ENCODE data around the gene NCKAP5. TPM values are rescaled to one million over a fixed set of nuclear protein-coding genes. Genes with fewer than 3 reads are reported as not detected.

Gene NCKAP5
- total and polyA plus RNA-seq, 7 experiments from 2014 or later, result 0.12 TPM; not detected in 6

- DNase-seq (no peak), ATAC-seq (no peak)
- Mint-ChIP-seq H3K9me3 (peaks cover 0 to 22% (median 0%) of the 10 kb centered on the region in 11 donors), H3K27ac (no peak overlapping the region), H3K36me3 (no peaks in the 10 kb centered on the region), H3K4me3 (no peak overlapping the region), H3K27me3 (no peaks in the 10 kb centered on the region), H3K4me1 (no peaks in the 10 kb centered on the region)
- Histone ChIP-seq H3K36me3 (ENCODE audit: control insufficient read depth in 2 of 3, insufficient read depth in 3 of 3, low read length in 3 of 3) (no peaks in the 10 kb centered on the region), H3K27me3 (ENCODE audit: control insufficient read depth in 2 of 2, insufficient read depth in 2 of 2, low read length in 2 of 2) (no peaks in the 10 kb centered on the region), H3K27ac (ENCODE audit: low read depth, low read length) (no peak overlapping the region), H3K4me1 (ENCODE audit: control insufficient read depth in 2 of 2, insufficient read depth in 2 of 2, low read length in 2 of 2) (no peaks in the 10 kb centered on the region), H3K4me3 (ENCODE audit: low read length) (no peak overlapping the region), H3K9me3 (ENCODE audit: control insufficient read depth in 2 of 3, low read length in 3 of 3) (no peaks in the 10 kb centered on the region)
- ChIA-PET POLR2A (no interaction called here), CTCF (no interaction called here)
- intact Hi-C loops (cut with micrococcal nuclease), result no loop called here
Observed at GRCh38 chr2:132991471-132992045, 576.7 kb downstream of the NCKAP5 start.

GRCh38 chr2:132984731-132985130 lies 583.5 kb downstream of the NCKAP5 start:
- no peak overlapping the region for H3K27ac Mint-ChIP-seq
- no peaks in the 10 kb centered on the region for H3K36me3 Mint-ChIP-seq
- ATAC-seq (no peak), DNase-seq (no peak)
- ChIA-PET POLR2A (no interaction called here), CTCF (no interaction called here)
- Histone ChIP-seq H3K27ac (ENCODE audit: low read depth, low read length) (no peak overlapping the region), H3K27me3 (ENCODE audit: control insufficient read depth in 2 of 2, insufficient read depth in 2 of 2, low read length in 2 of 2) (no peaks in the 10 kb centered on the region), H3K4me3 (ENCODE audit: low read length) (no peak overlapping the region), H3K9me3 (ENCODE audit: control insufficient read depth in 2 of 3, low read length in 3 of 3) (no peaks in the 10 kb centered on the region), H3K4me1 (ENCODE audit: control insufficient read depth in 2 of 2, insufficient read depth in 2 of 2, low read length in 2 of 2) (no peaks in the 10 kb centered on the region), H3K36me3 (ENCODE audit: control insufficient read depth in 2 of 3, insufficient read depth in 3 of 3, low read length in 3 of 3) (no peaks in the 10 kb centered on the region)
- no peak overlapping the region for H3K4me3 Mint-ChIP-seq
- H3K27me3 Mint-ChIP-seq, result no peaks in the 10 kb centered on the region
- peaks cover 0 to 4% (median 0%) of the 10 kb centered on the region in 11 donors for H3K9me3 Mint-ChIP-seq
- intact Hi-C loops (cut with micrococcal nuclease), result no loop called here
- no peaks in the 10 kb centered on the region for H3K4me1 Mint-ChIP-seq

DNA sequence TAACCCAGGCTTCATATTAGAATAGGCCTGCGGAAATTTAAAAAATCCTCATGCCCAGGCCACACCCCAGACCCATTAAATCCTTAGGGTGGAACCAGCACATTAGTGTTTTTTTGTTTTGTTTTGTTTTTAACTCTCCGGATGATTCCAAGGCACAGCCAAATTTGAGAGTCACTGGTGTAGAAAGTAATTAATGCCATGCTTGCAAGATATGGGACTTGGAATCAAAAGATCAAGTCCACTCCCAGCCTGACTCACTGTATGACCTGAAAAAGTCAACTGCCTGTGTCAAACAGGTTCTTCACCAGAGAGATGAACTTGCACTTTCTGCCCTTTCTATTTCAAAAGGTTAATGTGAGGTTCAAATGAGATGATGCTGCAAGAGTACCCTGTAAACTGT lies 588.0 kb downstream of the NCKAP5 start:
- Histone ChIP-seq H3K9me3 (ENCODE audit: control insufficient read depth in 2 of 3, low read length in 3 of 3) (no peaks in the 10 kb centered on the region), H3K36me3 (ENCODE audit: control insufficient read depth in 2 of 3, insufficient read depth in 3 of 3, low read length in 3 of 3) (no peaks in the 10 kb centered on the region), H3K27me3 (ENCODE audit: control insufficient read depth in 2 of 2, insufficient read depth in 2 of 2, low read length in 2 of 2) (no peaks in the 10 kb centered on the region), H3K4me1 (ENCODE audit: control insufficient read depth in 2 of 2, insufficient read depth in 2 of 2, low read length in 2 of 2) (no peaks in the 10 kb centered on the region), H3K4me3 (ENCODE audit: low read length) (no peak overlapping the region), H3K27ac (ENCODE audit: low read depth, low read length) (no peak overlapping the region)
- H3K27me3 Mint-ChIP-seq, result no peaks in the 10 kb centered on the region
- H3K9me3 Mint-ChIP-seq, result peaks cover 0 to 9% (median 0%) of the 10 kb centered on the region in 11 donors
- H3K4me3 Mint-ChIP-seq, result no peak overlapping the region
- no peak for ATAC-seq
- intact Hi-C loops (cut with micrococcal nuclease), result no loop called here
- CTCF ChIA-PET, result no interaction called here
- H3K27ac Mint-ChIP-seq, result no peak overlapping the region
- POLR2A ChIA-PET, result no interaction called here
- H3K4me1 Mint-ChIP-seq, result peaks cover 0 to 10% (median 0%) of the 10 kb centered on the region in 7 donors
- DNase-seq, result no peak
- peaks cover 0 to 4% (median 0%) of the 10 kb centered on the region in 5 donors for H3K36me3 Mint-ChIP-seq

DNA sequence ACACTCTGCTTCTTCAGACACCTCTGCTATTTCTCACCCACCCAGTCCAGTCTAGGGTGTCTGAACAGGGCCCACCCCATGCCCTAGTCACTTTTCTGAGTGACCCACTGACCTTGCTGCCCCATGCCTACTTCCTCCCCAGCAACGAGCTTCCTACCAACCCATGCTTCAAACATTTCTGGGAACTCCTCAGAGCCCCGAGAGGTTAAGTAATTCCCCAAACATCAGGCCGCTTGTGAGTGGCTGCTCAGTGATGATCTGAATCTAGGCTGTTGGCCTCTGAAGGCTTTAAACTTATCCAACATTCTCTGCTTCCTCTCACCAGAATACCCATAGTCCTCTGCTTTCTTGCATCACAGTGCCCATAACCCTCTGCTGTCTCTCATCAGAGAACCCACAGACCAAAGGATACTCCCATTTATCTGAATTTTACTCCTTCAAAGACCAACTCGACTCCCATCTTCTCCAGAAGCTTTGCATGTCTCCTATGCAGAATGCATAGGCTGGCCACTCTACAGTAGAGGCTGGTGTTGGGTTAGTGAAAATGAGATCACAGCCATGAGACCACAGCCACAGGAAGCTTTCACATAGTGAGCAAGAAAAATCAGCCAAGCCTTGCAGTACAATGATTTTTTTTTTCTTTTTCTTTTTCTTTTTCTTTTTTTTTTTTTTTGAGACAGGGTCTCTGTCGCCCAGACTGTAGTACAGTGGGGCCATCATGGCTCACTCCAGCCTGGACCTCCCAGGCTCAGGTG lies 588.7 kb downstream of the NCKAP5 start:
- Histone ChIP-seq H3K36me3 (ENCODE audit: control insufficient read depth in 2 of 3, insufficient read depth in 3 of 3, low read length in 3 of 3) (no peaks in the 10 kb centered on the region), H3K27me3 (ENCODE audit: control insufficient read depth in 2 of 2, insufficient read depth in 2 of 2, low read length in 2 of 2) (no peaks in the 10 kb centered on the region), H3K4me1 (ENCODE audit: control insufficient read depth in 2 of 2, insufficient read depth in 2 of 2, low read length in 2 of 2) (no peaks in the 10 kb centered on the region), H3K4me3 (ENCODE audit: low read length) (no peak overlapping the region), H3K9me3 (ENCODE audit: control insufficient read depth in 2 of 3, low read length in 3 of 3) (no peaks in the 10 kb centered on the region), H3K27ac (ENCODE audit: low read depth, low read length) (no peak overlapping the region)
- POLR2A ChIA-PET, result no interaction called here
- intact Hi-C loops (cut with micrococcal nuclease), result no loop called here
- Mint-ChIP-seq H3K4me1 (peaks cover 0 to 10% (median 0%) of the 10 kb centered on the region in 7 donors), H3K27me3 (no peaks in the 10 kb centered on the region), H3K9me3 (peaks cover 0 to 12% (median 1%) of the 10 kb centered on the region in 11 donors), H3K36me3 (peaks cover 0 to 4% (median 0%) of the 10 kb centered on the region in 5 donors), H3K4me3 (no peak overlapping the region), H3K27ac (no peak overlapping the region)
- CTCF ChIA-PET, result no interaction called here
- ATAC-seq, result no peak
- DNase-seq, result no peak

- H3K4me1 Mint-ChIP-seq, result peaks cover 0 to 10% (median 0%) of the 10 kb centered on the region in 7 donors
- H3K9me3 ChIP-seq (ENCODE audit: control insufficient read depth in 2 of 3, low read length in 3 of 3), result no peaks in the 10 kb centered on the region
- H3K9me3 Mint-ChIP-seq, result peaks cover 0 to 12% (median 1%) of the 10 kb centered on the region in 11 donors
- H3K27ac ChIP-seq (ENCODE audit: low read depth, low read length), result no peak overlapping the region
- peaks cover 0 to 4% (median 0%) of the 10 kb centered on the region in 5 donors for H3K36me3 Mint-ChIP-seq
- no peaks in the 10 kb centered on the region for H3K4me1 ChIP-seq (ENCODE audit: control insufficient read depth in 2 of 2, insufficient read depth in 2 of 2, low read length in 2 of 2)
- no peaks in the 10 kb centered on the region for H3K27me3 ChIP-seq (ENCODE audit: control insufficient read depth in 2 of 2, insufficient read depth in 2 of 2, low read length in 2 of 2)
- no peaks in the 10 kb centered on the region for H3K27me3 Mint-ChIP-seq
- no peak overlapping the region for H3K4me3 ChIP-seq (ENCODE audit: low read length)
- no peaks in the 10 kb centered on the region for H3K36me3 ChIP-seq (ENCODE audit: control insufficient read depth in 2 of 3, insufficient read depth in 3 of 3, low read length in 3 of 3)
- DNase-seq, result no peak
- POLR2A ChIA-PET, result no interaction called here
- CTCF ChIA-PET, result no interaction called here
- intact Hi-C loops (cut with micrococcal nuclease), result no loop called here
- H3K4me3 Mint-ChIP-seq, result no peak overlapping the region
- no peak overlapping the region for H3K27ac Mint-ChIP-seq
- ATAC-seq, result no peak
Observed at GRCh38 chr2:132978840-132979239, 589.4 kb downstream of the NCKAP5 start.

- no peaks in the 10 kb centered on the region for H3K27me3 Mint-ChIP-seq
- peaks cover 0 to 12% (median 1%) of the 10 kb centered on the region in 11 donors for H3K9me3 Mint-ChIP-seq
- peaks cover 0 to 10% (median 0%) of the 10 kb centered on the region in 7 donors for H3K4me1 Mint-ChIP-seq
- DNase-seq (no peak), ATAC-seq (no peak)
- intact Hi-C loops (cut with micrococcal nuclease), result no loop called here
- Histone ChIP-seq H3K9me3 (ENCODE audit: control insufficient read depth in 2 of 3, low read length in 3 of 3) (no peaks in the 10 kb centered on the region), H3K4me3 (ENCODE audit: low read length) (no peak overlapping the region), H3K4me1 (ENCODE audit: control insufficient read depth in 2 of 2, insufficient read depth in 2 of 2, low read length in 2 of 2) (no peaks in the 10 kb centered on the region), H3K36me3 (ENCODE audit: control insufficient read depth in 2 of 3, insufficient read depth in 3 of 3, low read length in 3 of 3) (no peaks in the 10 kb centered on the region), H3K27me3 (ENCODE audit: control insufficient read depth in 2 of 2, insufficient read depth in 2 of 2, low read length in 2 of 2) (no peaks in the 10 kb centered on the region), H3K27ac (ENCODE audit: low read depth, low read length) (no peak overlapping the region)
- CTCF ChIA-PET, result no interaction called here
- no peak overlapping the region for H3K4me3 Mint-ChIP-seq
- POLR2A ChIA-PET, result no interaction called here
- no peak overlapping the region for H3K27ac Mint-ChIP-seq
- H3K36me3 Mint-ChIP-seq, result peaks cover 0 to 4% (median 0%) of the 10 kb centered on the region in 5 donors
Observed at GRCh38 chr2:132977812-132978529, 590.3 kb downstream of the NCKAP5 start.

Data from naive thymus-derived CD4-positive, alpha-beta T cell (primary cell).